Astrocyte (in vitro differentiated cells and primary cell): ENCODE data around the gene HOXB7. TPM values are rescaled to one million over a fixed set of nuclear protein-coding genes. Genes with fewer than 3 reads are reported as not detected.

Experiments used
- DNase-seq: peaks from one replicate; pipeline ENCODE4 v3.0.0-alpha.2; 2010; ENCODE audit warnings: low read depth
- FAIRE-seq: peaks from 2 replicates; lab custom pipeline; 2011; peaks lifted over from hg19 to GRCh38; lab: Jason Lieb, UNC
- H2AFZ ChIP-seq: 2 replicates; pipeline ENCODE4 v1.6.0; 2012; ENCODE audit warnings: low read depth, low read length, inconsistent platforms
- H3K27ac ChIP-seq: 2 replicates; pipeline ENCODE4 v1.5.1; 2011; ENCODE audit warnings: low read depth, low read length, inconsistent platforms
- H3K27me3 ChIP-seq: 2 replicates; pipeline ENCODE4 v1.6.0; 2011; ENCODE audit warnings: low read length, inconsistent platforms; ENCODE audit not compliant: insufficient read depth
- H3K36me3 ChIP-seq: 2 replicates; pipeline ENCODE4 v1.5.1; 2011; ENCODE audit warnings: low read length, inconsistent platforms; ENCODE audit not compliant: insufficient read depth
- H3K4me1 ChIP-seq: 2 replicates; pipeline ENCODE4 v1.5.1; 2011; ENCODE audit warnings: low read length, inconsistent platforms; ENCODE audit not compliant: insufficient read depth
- H3K4me2 ChIP-seq: 2 replicates; pipeline ENCODE4 v1.6.0; 2012; ENCODE audit warnings: low read length, inconsistent platforms
- H3K4me3 ChIP-seq: 2 replicates; pipeline ENCODE4 v1.5.1; 2011; ENCODE audit warnings: low read depth, mild to moderate bottlenecking, low read length, inconsistent platforms; ENCODE audit not compliant: insufficient read depth
- H3K79me2 ChIP-seq: 2 replicates; pipeline ENCODE4 v1.6.0; 2012; ENCODE audit warnings: mild to moderate bottlenecking, low read length, inconsistent platforms; ENCODE audit not compliant: insufficient read depth
- H3K9ac ChIP-seq: 2 replicates; pipeline ENCODE4 v1.6.0; 2012; ENCODE audit warnings: mild to moderate bottlenecking, low read length, inconsistent platforms
- H3K9me3 ChIP-seq: 2 replicates; pipeline ENCODE4 v1.5.1; 2012; ENCODE audit warnings: low read depth, mild to moderate bottlenecking, low read length, inconsistent platforms; ENCODE audit not compliant: insufficient read depth
- H4K20me1 ChIP-seq: 2 replicates; pipeline ENCODE4 v1.6.0; 2012; ENCODE audit warnings: low read length, inconsistent platforms; ENCODE audit not compliant: insufficient read depth
- H3K27ac Mint-ChIP-seq: one replicate; pipeline ENCODE4 v1.8.0; 2021; ENCODE audit warnings: mild to moderate bottlenecking, mixed read lengths; ENCODE audit not compliant: unreplicated experiment
- H3K27me3 Mint-ChIP-seq: one replicate; pipeline ENCODE4 v1.8.0; 2021; ENCODE audit warnings: low read depth, mixed read lengths; ENCODE audit not compliant: unreplicated experiment
- H3K36me3 Mint-ChIP-seq: one replicate; pipeline ENCODE4 v1.8.0; 2021; ENCODE audit warnings: low read depth, mixed read lengths; ENCODE audit not compliant: unreplicated experiment
- H3K4me1 Mint-ChIP-seq: one replicate; pipeline ENCODE4 v1.8.0; 2021; ENCODE audit warnings: low read depth, mixed read lengths; ENCODE audit not compliant: unreplicated experiment
- H3K4me3 Mint-ChIP-seq: one replicate; pipeline ENCODE4 v1.8.0; 2021; ENCODE audit warnings: mild to moderate bottlenecking, moderate library complexity, mixed read lengths; ENCODE audit not compliant: unreplicated experiment
- H3K9me3 Mint-ChIP-seq: one replicate; pipeline ENCODE4 v1.8.0; 2021; ENCODE audit warnings: mild to moderate bottlenecking, mixed read lengths; ENCODE audit not compliant: unreplicated experiment
- EZH2 ChIP-seq: IDR thresholded peaks from 2 replicates; pipeline ENCODE4 v1.6.1; 2012; ENCODE audit warnings: mild to moderate bottlenecking, low read length, inconsistent platforms; ENCODE audit not compliant: insufficient read depth
- total RNA-seq: library from RNA; stranded (reverse); gene quantifications from 2 replicates; pipeline ENCODE4 v1.2.1, GENCODE V29; 2021
- TF ChIP-seq, protein P1 (sequence below): IDR thresholded peaks from 2 replicates; pipeline ENCODE4 v1.5.1; 2011; ENCODE audit warnings: low read depth, mild to moderate bottlenecking, inconsistent platforms, low read length, moderate library complexity; ENCODE audit not compliant: insufficient read depth

HOXB7 gene
- total RNA-seq, 1 donor from 2014 or later: not detected

DNA sequence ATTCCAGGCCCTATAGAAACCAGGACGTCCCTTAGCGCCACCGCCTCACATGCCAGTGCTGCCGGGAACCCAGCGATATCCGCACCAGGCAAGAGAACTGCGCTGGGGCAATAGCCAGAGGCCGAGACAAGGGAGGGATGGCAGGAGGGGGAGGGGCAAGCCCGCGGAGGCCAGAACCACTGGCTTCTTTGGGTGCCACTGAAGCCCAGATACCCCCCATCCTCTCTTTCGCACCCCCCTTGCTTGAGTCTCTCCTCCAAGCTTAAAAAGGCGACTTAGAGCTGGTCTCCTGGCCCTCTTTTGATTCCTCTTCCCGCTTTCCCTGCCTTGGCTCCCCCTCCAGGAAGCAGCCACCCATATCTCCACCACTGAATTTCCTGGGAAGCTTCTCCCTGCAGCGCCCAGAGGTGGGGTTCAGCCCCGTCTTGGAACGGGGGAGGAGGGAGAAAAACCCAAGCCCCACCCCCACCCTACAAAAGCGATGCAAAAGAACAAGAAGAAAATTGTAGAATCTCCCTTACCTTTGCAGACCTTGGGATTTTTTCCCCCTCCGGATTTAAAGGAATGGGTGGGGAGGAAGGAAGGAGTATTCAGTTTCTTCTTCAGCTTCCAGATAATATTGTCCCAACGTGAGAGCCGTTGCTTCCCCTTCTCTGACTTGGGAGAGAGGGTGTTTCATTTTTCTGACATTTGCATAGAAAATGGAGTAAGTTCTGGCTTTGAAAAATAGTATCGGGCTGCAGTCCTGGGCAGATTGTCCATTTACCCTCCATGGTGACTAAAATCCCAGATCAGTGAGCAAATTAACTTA lies 6.7 kb downstream of the HOXB7 start:
- TF ChIP-seq EZH2: peak; percentile 30
- TF ChIP-seq, protein P1, sequence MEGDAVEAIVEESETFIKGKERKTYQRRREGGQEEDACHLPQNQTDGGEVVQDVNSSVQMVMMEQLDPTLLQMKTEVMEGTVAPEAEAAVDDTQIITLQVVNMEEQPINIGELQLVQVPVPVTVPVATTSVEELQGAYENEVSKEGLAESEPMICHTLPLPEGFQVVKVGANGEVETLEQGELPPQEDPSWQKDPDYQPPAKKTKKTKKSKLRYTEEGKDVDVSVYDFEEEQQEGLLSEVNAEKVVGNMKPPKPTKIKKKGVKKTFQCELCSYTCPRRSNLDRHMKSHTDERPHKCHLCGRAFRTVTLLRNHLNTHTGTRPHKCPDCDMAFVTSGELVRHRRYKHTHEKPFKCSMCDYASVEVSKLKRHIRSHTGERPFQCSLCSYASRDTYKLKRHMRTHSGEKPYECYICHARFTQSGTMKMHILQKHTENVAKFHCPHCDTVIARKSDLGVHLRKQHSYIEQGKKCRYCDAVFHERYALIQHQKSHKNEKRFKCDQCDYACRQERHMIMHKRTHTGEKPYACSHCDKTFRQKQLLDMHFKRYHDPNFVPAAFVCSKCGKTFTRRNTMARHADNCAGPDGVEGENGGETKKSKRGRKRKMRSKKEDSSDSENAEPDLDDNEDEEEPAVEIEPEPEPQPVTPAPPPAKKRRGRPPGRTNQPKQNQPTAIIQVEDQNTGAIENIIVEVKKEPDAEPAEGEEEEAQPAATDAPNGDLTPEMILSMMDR: no peak
- Mint-ChIP-seq H3K27me3 (peaks cover 94% of the 10 kb centered on the region), H3K36me3 (no peaks in the 10 kb centered on the region), H3K9me3 (peaks cover 48% of the 10 kb centered on the region), H3K27ac (no peak overlapping the region), H3K4me1 (no peaks in the 10 kb centered on the region), H3K4me3 (no peak overlapping the region)
- H3K9ac ChIP-seq: no peak overlapping the region
- FAIRE-seq: no peak
- no peak overlapping the region for H3K4me3 ChIP-seq
- no peak overlapping the region for H3K4me2 ChIP-seq
- H3K36me3 ChIP-seq: no peaks in the 10 kb centered on the region
- no peaks in the 10 kb centered on the region for H3K4me1 ChIP-seq
- no peak overlapping the region for H3K27ac ChIP-seq
- peaks cover 96% of the 10 kb centered on the region for H3K27me3 ChIP-seq
- peaks cover 35% of the 10 kb centered on the region for H4K20me1 ChIP-seq
- peaks cover 3% of the 10 kb centered on the region for H3K9me3 ChIP-seq
- no peaks in the 10 kb centered on the region for H3K79me2 ChIP-seq
- no peak overlapping the region for H2AFZ ChIP-seq
- DNase-seq: no peak

DNA sequence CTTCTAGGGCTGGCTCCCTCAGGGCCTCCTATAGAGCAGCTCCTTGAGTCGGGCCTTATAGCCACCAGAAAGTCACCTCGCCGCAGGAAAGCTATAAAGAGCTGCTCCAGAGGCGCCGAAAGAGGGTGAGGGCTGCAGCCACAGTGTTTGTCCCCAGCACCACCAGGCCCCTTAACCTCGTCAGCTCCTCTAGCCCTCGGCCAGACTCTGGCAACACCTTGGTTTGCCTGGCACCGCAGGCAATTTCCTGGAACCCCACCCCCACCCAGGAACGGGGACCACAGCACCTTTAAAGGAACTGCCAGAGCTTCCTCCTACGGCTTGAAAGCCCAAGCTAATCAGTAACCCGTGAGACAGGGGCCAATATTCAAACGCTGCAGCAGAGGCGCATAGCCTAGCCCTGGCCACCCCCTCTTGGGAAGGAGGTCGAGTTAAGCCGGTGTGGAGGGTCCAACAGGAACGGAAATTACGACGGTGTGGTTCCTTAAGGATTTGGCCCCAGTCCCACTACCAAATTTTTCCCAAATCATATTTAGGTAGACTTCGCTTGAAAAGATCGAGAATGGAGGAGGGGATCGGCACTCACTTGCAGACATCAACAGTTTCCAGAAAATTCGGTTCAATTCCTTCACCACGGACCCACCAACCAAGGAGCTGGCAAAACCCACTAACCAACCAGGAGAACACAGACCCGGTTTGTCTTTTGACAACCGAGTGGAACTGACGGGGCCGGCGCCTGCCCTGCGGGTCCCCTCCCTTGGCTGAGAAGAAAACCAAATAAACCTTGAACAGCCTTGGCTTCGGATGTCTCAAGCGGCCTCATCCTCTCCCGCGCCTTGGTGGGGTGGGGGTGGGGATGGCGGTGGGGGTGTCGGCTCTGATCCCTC lies 9.0 kb downstream of the HOXB7 start:
- Histone ChIP-seq H3K36me3 (no peaks in the 10 kb centered on the region), H3K4me2 (peak overlapping the region; percentile 34), H3K27ac (no peak overlapping the region), H3K79me2 (no peaks in the 10 kb centered on the region), H3K9me3 (no peaks in the 10 kb centered on the region), H3K4me1 (no peaks in the 10 kb centered on the region), H3K27me3 (peaks cover 98% of the 10 kb centered on the region), H2AFZ (no peak overlapping the region), H3K4me3 (no peak overlapping the region), H4K20me1 (peaks cover 36% of the 10 kb centered on the region), H3K9ac (no peak overlapping the region)
- H3K4me3 Mint-ChIP-seq: no peak overlapping the region
- H3K27ac Mint-ChIP-seq: no peak overlapping the region
- H3K27me3 Mint-ChIP-seq: peaks cover 94% of the 10 kb centered on the region
- DNase-seq (no peak), FAIRE-seq (no peak)
- no peaks in the 10 kb centered on the region for H3K36me3 Mint-ChIP-seq
- no peaks in the 10 kb centered on the region for H3K4me1 Mint-ChIP-seq
- TF ChIP-seq EZH2: peak; percentile 81
- TF ChIP-seq, protein P1: no peak
- H3K9me3 Mint-ChIP-seq: peaks cover 50% of the 10 kb centered on the region
